Gastrocnemius medialis (tissue), 4 donors: ENCODE data around the gene SF3B6. TPM values are rescaled to one million over a fixed set of nuclear protein-coding genes. Genes with fewer than 3 reads are reported as not detected.
"Not testable (repeated sequence)": the region's sequence is repeated elsewhere in the genome, so short reads cannot be mapped to it uniquely, and the experiment has no call there.

Source experiments
- ATAC-seq, 2 donors: fragments of 150-250 bp; one replicate each; pipeline ENCODE4 v1.9.1; 2016
- DNase-seq, 2 donors: peaks; one replicate each; pipeline ENCODE4 v3.0.0-alpha.2; 2019
- H3K27ac ChIP-seq, 4 donors: fragments of 200-600 bp; sonication (generic); 1 replicate in 1 of 4; 2 replicates in 3 of 4; pipeline ENCODE4 v1.5.1; 2016 to 2018; ENCODE audit warnings: mild to moderate bottlenecking in 2 of 4, moderate library complexity in 1 of 4
- H3K27me3 ChIP-seq, 3 donors: fragments of 200-600 bp; sonication (generic) in 2 of 3; 1 replicate in 1 of 3; 2 replicates in 2 of 3; pipeline versions ENCODE4 v1.5.1 to v1.6.0; 2016 to 2019; ENCODE audit warnings: mild to moderate bottlenecking in 1 of 3, moderate library complexity in 1 of 3
- H3K36me3 ChIP-seq, 2 donors: fragments of 200-600 bp; sonication (generic) in 1 of 2; one replicate each; pipeline ENCODE4 v1.5.1; 2017 to 2018
- H3K4me1 ChIP-seq, 2 donors: fragments of 200-600 bp; sonication (generic) in 1 of 2; one replicate each; pipeline ENCODE4 v1.5.1; 2016 to 2017; ENCODE audit warnings: mild to moderate bottlenecking in 2 of 2
- H3K4me3 ChIP-seq, 4 donors: fragments of 200-600 bp; sonication (generic) in 3 of 4; 1 replicate in 1 of 4; 2 replicates in 3 of 4; pipeline ENCODE4 v1.5.1; 2016 to 2019; ENCODE audit warnings: mild to moderate bottlenecking in 2 of 4
- H3K9me3 ChIP-seq, 3 donors: fragments of 200-600 bp; sonication (generic) in 2 of 3; 1 replicate in 1 of 3; 2 replicates in 2 of 3; pipeline ENCODE4 v1.5.1; 2016 to 2019
- CTCF ChIP-seq, 5 experiments: fragments of 450-650 bp in 3 of 5; fragments of 200-600 bp in 2 of 5; sonication (generic) in 2 of 5; IDR thresholded peaks in 4 of 5; conservative IDR thresholded peaks in 1 of 5; 1 replicate in 4 of 5; 2 replicates in 1 of 5; pipeline ENCODE4 v1.5.1; 2016 to 2019; ENCODE audit warnings: antibody characterized with exemption in 5 of 5, mild to moderate bottlenecking in 3 of 5, moderate library complexity in 3 of 5
- POLR2A ChIP-seq, 2 donors: fragments of 450-650 bp; IDR thresholded peaks; one replicate each; pipeline ENCODE4 v1.6.1; 2017; ENCODE audit warnings: antibody characterized with exemption in 2 of 2, mild to moderate bottlenecking in 2 of 2, moderate library complexity in 2 of 2
- in situ Hi-C, 4 donors: fragments of 200-750 bp; cut with MboI; loops; one replicate each; pipeline versions ENCODE4 v1.15.0 to v1.8.0; 2017; ENCODE audit warnings: low sequenced_read_pairs in 4 of 4
- intact Hi-C: fragments of 100-400 bp; cut with DNase I; formaldehyde crosslinking; loops from one replicate; pipeline ENCODE4 v1.15.1; 2023; ENCODE audit warnings: low total_unique reads
- total RNA-seq, 4 donors: library from RNA; depleted of rRNA; stranded (reverse); fragments of >200 nt; gene quantifications; one replicate each; pipeline versions ENCODE4 v1.1.0 to v1.2.3, GENCODE V29; 2016

SF3B6 gene
- total RNA-seq, 4 donors from 2014 or later = 55.2 to 88.1 (median 70.5) TPM

GRCh38 chr2:24101992-24102391 is 25.9 kb upstream of the SF3B6 start:
- no peaks in the 10 kb centered on the region for H3K27me3 ChIP-seq
- no peak overlapping the region for H3K4me3 ChIP-seq
- in situ Hi-C loops = no loop called here
- H3K36me3 ChIP-seq = no peaks in the 10 kb centered on the region
- no peak for DNase-seq
- no peaks in the 10 kb centered on the region for H3K9me3 ChIP-seq
- no peak overlapping the region for H3K27ac ChIP-seq
- intact Hi-C loops = no loop called here
- TF ChIP-seq POLR2A (IDR thresholded peaks at IDR 0.05) (no peak), CTCF (IDR thresholded peaks at IDR 0.05 in 4 of 5, conservative IDR thresholded peaks at IDR 0.05 in 1 of 5) (no peak)
- ATAC-seq = no peak
- H3K4me1 ChIP-seq = no peaks in the 10 kb centered on the region

- H3K36me3 ChIP-seq, H3K4me1 ChIP-seq, ATAC-seq, in situ Hi-C loops, H3K4me3 ChIP-seq, H3K27ac ChIP-seq, DNase-seq, intact Hi-C loops, H3K27me3 ChIP-seq, H3K9me3 ChIP-seq: not testable (repeated sequence)
These were observed 24.6 kb upstream of the SF3B6 start for GRCh38 chr2:24100732-24101131.

GRCh38 chr2:24095171-24095677 is 19.1 kb upstream of the SF3B6 start:
- in situ Hi-C loops = loop anchor here in 1 of 4 donors (25.0 kb wide), 1 partner anchor 258 kb away; no protein-coding TSS in a partner anchor
- ATAC-seq, H3K27ac ChIP-seq, H3K36me3 ChIP-seq, H3K9me3 ChIP-seq, H3K27me3 ChIP-seq, DNase-seq, H3K4me3 ChIP-seq, intact Hi-C loops, H3K4me1 ChIP-seq: not testable (repeated sequence)

DNA sequence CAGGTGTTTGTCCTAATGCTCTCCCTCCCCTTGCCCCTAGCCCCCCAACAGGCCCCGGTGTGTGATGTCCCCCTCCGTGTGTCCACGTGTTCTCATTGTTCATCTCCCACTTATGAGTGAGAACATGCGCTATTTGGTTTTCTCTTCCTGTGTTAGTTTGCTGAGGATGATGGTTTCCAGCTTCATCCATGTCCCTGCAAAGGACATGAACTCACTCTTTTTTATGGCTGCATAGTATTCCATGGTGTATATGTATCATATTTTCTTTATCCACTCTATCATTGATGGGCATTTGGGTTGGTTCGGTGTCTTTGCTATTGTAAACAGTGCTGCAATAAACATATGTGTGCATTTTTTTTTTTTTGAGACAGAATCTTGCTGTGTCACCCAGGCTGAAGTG is 17.1 kb upstream of the SF3B6 start:
- H3K27ac ChIP-seq, ATAC-seq, intact Hi-C loops, H3K27me3 ChIP-seq, H3K36me3 ChIP-seq, H3K4me1 ChIP-seq, DNase-seq, H3K9me3 ChIP-seq, H3K4me3 ChIP-seq: not testable (repeated sequence)
- in situ Hi-C loops = loop anchor here in 1 of 4 donors (25.0 kb wide), 1 partner anchor 256 kb away; no protein-coding TSS in a partner anchor

- no peak for ATAC-seq
These were observed 12.8 kb upstream of the SF3B6 start for GRCh38 chr2:24088821-24089359.

More at GRCh38 chr2:24088821-24089359, 12.8 kb upstream of the SF3B6 start:
- Histone ChIP-seq H3K27ac (no peak overlapping the region), H3K9me3 (no peaks in the 10 kb centered on the region), H3K4me3 (no peak overlapping the region), H3K4me1 (peaks cover 1 to 6% of the 10 kb centered on the region in 2 donors), H3K36me3 (no peaks in the 10 kb centered on the region), H3K27me3 (no peaks in the 10 kb centered on the region)
- intact Hi-C loops = no loop called here
- no peak for DNase-seq
- TF ChIP-seq POLR2A (IDR thresholded peaks at IDR 0.05) (no peak), CTCF (IDR thresholded peaks at IDR 0.05 in 4 of 5, conservative IDR thresholded peaks at IDR 0.05 in 1 of 5) (no peak)
- in situ Hi-C loops = loop anchor here (10.0 to 25.0 kb wide), 3 partner anchors 164 to 264 kb away; partner anchors contain the start of gene ATAD2B (in 1 of the 4)
